Right atrium auricular region (tissue), 2 donors: ENCODE results near the gene TMF1. TPM values are rescaled to one million over a fixed set of nuclear protein-coding genes. Genes with fewer than 3 reads are reported as not detected.

Experiments
- DNase-seq: peaks from one replicate; pipeline ENCODE4 v3.0.0-alpha.2; 2019; ENCODE audit warnings: low spot score
- H3K27ac ChIP-seq, 2 donors: fragments of 200-600 bp; sonication (generic); 1 replicate in 1 of 2; 2 replicates in 1 of 2; pipeline ENCODE4 v1.5.1; 2016 to 2019
- H3K27me3 ChIP-seq, 2 donors: fragments of 200-600 bp; sonication (generic); one replicate each; pipeline versions ENCODE4 v1.5.1 to v1.6.0; 2017 to 2019
- H3K36me3 ChIP-seq: fragments of 200-600 bp; sonication (generic); one replicate; pipeline ENCODE4 v1.5.1; 2016
- H3K4me1 ChIP-seq, 2 donors: fragments of 200-600 bp; sonication (generic); one replicate each; pipeline versions ENCODE4 v1.5.1 to v1.6.0; 2017 to 2019
- H3K4me3 ChIP-seq, 2 donors: fragments of 200-600 bp; sonication (generic); 1 replicate in 1 of 2; 2 replicates in 1 of 2; pipeline ENCODE4 v1.5.1; 2017 to 2019; ENCODE audit warnings: mild to moderate bottlenecking in 1 of 2, moderate library complexity in 1 of 2
- H3K9me3 ChIP-seq, 2 donors: fragments of 200-600 bp; sonication (generic); one replicate each; pipeline ENCODE4 v1.5.1; 2019
- total RNA-seq, 2 donors: library from RNA; depleted of rRNA; stranded (reverse); fragments of >200 nt; gene quantifications; one replicate each; pipeline ENCODE4 v1.1.0, GENCODE V29; 2016
- TF ChIP-seq, protein P1 (sequence below), 2 donors: fragments of 200-600 bp; sonication (generic); IDR thresholded peaks; one replicate each; pipeline ENCODE4 v1.5.1; 2019; ENCODE audit warnings: antibody characterized with exemption in 2 of 2

Gene TMF1
- 10 to 100 TPM; 15.6 to 21.3 TPM for total RNA-seq

DNA sequence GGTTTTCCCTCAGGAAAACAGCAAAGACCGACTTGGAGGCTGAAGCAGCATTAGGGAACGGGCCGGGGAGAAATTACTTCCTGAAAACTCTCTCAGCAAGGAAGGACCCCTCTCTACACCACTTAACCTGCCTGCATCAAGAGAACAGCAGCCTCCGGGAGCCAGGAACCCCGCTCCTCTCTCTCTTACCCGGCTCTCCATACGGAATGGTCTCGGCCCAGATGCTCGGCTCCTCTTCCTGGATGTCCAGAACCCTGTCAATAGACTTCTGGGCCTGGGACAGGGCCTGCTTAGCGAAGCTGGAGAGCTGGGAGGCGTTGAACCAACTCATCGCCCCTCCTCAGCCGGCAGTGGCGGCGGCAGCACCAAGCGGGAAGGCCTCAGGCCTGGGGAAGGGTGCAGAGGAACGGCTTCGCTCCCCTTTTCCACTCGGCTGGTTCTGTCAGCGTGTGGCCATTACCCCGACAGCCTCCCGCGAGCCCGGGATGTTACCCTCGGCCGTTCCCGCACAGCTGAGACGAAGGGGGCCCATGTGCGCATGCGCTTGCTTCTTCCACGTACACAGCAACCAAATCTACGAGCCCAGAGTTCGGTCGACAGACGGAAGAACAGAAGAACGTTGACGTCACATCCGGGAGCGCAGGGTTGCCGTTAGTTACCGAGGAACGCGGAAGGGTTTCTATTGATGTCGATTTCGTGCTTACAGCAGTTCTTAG lies at the start of gene TMF1:
TSS of gene TMF1 (minus strand) at position 578 of the 716 bp plus-strand sequence. CDS start at position 331, 247 bp downstream.
- H3K9me3 ChIP-seq, result no peaks in the 10 kb centered on the region
- TF ChIP-seq, protein P1, sequence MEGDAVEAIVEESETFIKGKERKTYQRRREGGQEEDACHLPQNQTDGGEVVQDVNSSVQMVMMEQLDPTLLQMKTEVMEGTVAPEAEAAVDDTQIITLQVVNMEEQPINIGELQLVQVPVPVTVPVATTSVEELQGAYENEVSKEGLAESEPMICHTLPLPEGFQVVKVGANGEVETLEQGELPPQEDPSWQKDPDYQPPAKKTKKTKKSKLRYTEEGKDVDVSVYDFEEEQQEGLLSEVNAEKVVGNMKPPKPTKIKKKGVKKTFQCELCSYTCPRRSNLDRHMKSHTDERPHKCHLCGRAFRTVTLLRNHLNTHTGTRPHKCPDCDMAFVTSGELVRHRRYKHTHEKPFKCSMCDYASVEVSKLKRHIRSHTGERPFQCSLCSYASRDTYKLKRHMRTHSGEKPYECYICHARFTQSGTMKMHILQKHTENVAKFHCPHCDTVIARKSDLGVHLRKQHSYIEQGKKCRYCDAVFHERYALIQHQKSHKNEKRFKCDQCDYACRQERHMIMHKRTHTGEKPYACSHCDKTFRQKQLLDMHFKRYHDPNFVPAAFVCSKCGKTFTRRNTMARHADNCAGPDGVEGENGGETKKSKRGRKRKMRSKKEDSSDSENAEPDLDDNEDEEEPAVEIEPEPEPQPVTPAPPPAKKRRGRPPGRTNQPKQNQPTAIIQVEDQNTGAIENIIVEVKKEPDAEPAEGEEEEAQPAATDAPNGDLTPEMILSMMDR (IDR thresholded peaks at IDR 0.05), result no peak
- DNase-seq, result peak; percentile 99
- peak within 1 kb of the TSS; percentile 91 to 96 for H3K27ac ChIP-seq
- H3K4me1 ChIP-seq, result peaks cover 0 to 20% of the 10 kb centered on the region in 2 donors
- peak within 1 kb of the TSS; percentile 72 to 80 for H3K4me3 ChIP-seq
- H3K36me3 ChIP-seq, result peaks cover 35% of the 10 kb centered on the region
- H3K27me3 ChIP-seq, result no peaks in the 10 kb centered on the region

GRCh38 chr3:69099576-69099975 lies 47.4 kb upstream of the TMF1 start:
- Histone ChIP-seq H3K9me3 (no peaks in the 10 kb centered on the region), H3K4me1 (peaks cover 0 to 75% of the 10 kb centered on the region in 2 donors), H3K4me3 (no peak overlapping the region), H3K36me3 (peaks cover 39% of the 10 kb centered on the region), H3K27me3 (no peaks in the 10 kb centered on the region), H3K27ac (peak overlapping the region; percentile 1 to 56)
- DNase-seq, result no peak
- TF ChIP-seq, protein P1 (IDR thresholded peaks at IDR 0.05), result no peak

GRCh38 chr3:69097407-69098086 lies 45.4 kb upstream of the TMF1 start:
- Histone ChIP-seq H3K27me3 (no peaks in the 10 kb centered on the region), H3K9me3 (no peaks in the 10 kb centered on the region), H3K4me3 (no peak overlapping the region), H3K4me1 (peaks cover 0 to 81% of the 10 kb centered on the region in 2 donors), H3K27ac (no peak overlapping the region), H3K36me3 (peaks cover 22% of the 10 kb centered on the region)
- TF ChIP-seq, protein P1 (IDR thresholded peaks at IDR 0.05), result no peak
- no peak for DNase-seq

- Histone ChIP-seq H3K4me1 (peaks cover 0 to 84% of the 10 kb centered on the region in 2 donors), H3K9me3 (no peaks in the 10 kb centered on the region), H3K27ac (peak overlapping the region in 1 of 2 donors; percentile 71), H3K36me3 (peaks cover 13% of the 10 kb centered on the region), H3K4me3 (no peak overlapping the region), H3K27me3 (no peaks in the 10 kb centered on the region)
- TF ChIP-seq, protein P1 (IDR thresholded peaks at IDR 0.05), result no peak
- no peak for DNase-seq
These were observed 44.2 kb upstream of the TMF1 start for GRCh38 chr3:69096299-69096698.

- no peak overlapping the region for H3K4me3 ChIP-seq
- peaks cover 10% of the 10 kb centered on the region for H3K36me3 ChIP-seq
- H3K27me3 ChIP-seq, result no peaks in the 10 kb centered on the region
- H3K9me3 ChIP-seq, result no peaks in the 10 kb centered on the region
- H3K27ac ChIP-seq, result peak overlapping the region; percentile 16 to 71
- TF ChIP-seq, protein P1 (IDR thresholded peaks at IDR 0.05), result no peak
- peaks cover 0 to 90% of the 10 kb centered on the region in 2 donors for H3K4me1 ChIP-seq
- no peak for DNase-seq
These were observed 43.5 kb upstream of the TMF1 start for GRCh38 chr3:69095636-69096035.
